DND-41 (cell line): ENCODE data around the gene SEMA6B.

Experiments
- ATAC-seq: fragments of 200-7000 bp; cut with Tn5 transposase; 3 replicates; pipeline ENCODE4 v1.9.1; 2021; ENCODE audit warnings: low read depth; ENCODE audit not compliant: insufficient read depth
- DNase-seq: peaks from one replicate; pipeline ENCODE4 v3.0.0-alpha.2; 2020
- H2AFZ ChIP-seq: 2 replicates; pipeline ENCODE4 v1.6.0; 2012; ENCODE audit warnings: low read depth, low read length
- H3K27ac ChIP-seq: 2 replicates; pipeline ENCODE4 v1.5.1; 2012; ENCODE audit warnings: low read length, inconsistent platforms
- H3K27me3 ChIP-seq: fragments of 200-600 bp; sonication (generic); 2 replicates; pipeline ENCODE4 v1.6.0; 2012; ENCODE audit warnings: low read length, mild to moderate bottlenecking, inconsistent platforms; ENCODE audit not compliant: insufficient read depth, poor library complexity
- H3K36me3 ChIP-seq: 2 replicates; pipeline ENCODE4 v1.5.1; 2012; ENCODE audit warnings: low read length, inconsistent platforms; ENCODE audit not compliant: insufficient read depth
- H3K4me1 ChIP-seq: 2 replicates; pipeline ENCODE4 v1.5.1; 2012; ENCODE audit warnings: mild to moderate bottlenecking, low read length; ENCODE audit not compliant: insufficient read depth
- H3K4me2 ChIP-seq: 2 replicates; pipeline ENCODE4 v1.6.0; 2012; ENCODE audit warnings: mild to moderate bottlenecking, moderate library complexity, low read length, inconsistent platforms; ENCODE audit not compliant: insufficient read depth
- H3K4me3 ChIP-seq, 2 experiments: fragments of 200-600 bp in 1 of 2; shearing (Covaris generic) in 1 of 2; 2 replicates each; pipeline ENCODE4 v1.5.1; 2012 to 2016; ENCODE audit warnings: inconsistent platforms in 2 of 2, low read length in 2 of 2, mild to moderate bottlenecking in 2 of 2, low read depth in 1 of 2, moderate library complexity in 1 of 2
- H3K79me2 ChIP-seq: 2 replicates; pipeline ENCODE4 v1.6.0; 2012; ENCODE audit warnings: low read length, inconsistent platforms; ENCODE audit not compliant: insufficient read depth
- H3K9ac ChIP-seq: 2 replicates; pipeline ENCODE4 v1.6.0; 2012; ENCODE audit warnings: low read depth, mild to moderate bottlenecking, inconsistent platforms, low read length, moderate library complexity
- H3K9me3 ChIP-seq: 2 replicates; pipeline ENCODE4 v1.5.1; 2012; ENCODE audit warnings: low read length, moderate library complexity, mild to moderate bottlenecking, inconsistent platforms; ENCODE audit not compliant: insufficient read depth, severe bottlenecking
- H4K20me1 ChIP-seq: 2 replicates; pipeline ENCODE4 v1.6.0; 2012; ENCODE audit warnings: low read length; ENCODE audit not compliant: insufficient read depth
- EZH2 ChIP-seq: IDR thresholded peaks from 3 replicates; pipeline ENCODE4 v1.6.1; 2012; ENCODE audit warnings: borderline replicate concordance, low read depth, mild to moderate bottlenecking, moderate library complexity, low read length, inconsistent platforms; ENCODE audit not compliant: severe bottlenecking
- TF ChIP-seq, protein P1 (sequence below): IDR thresholded peaks from 2 replicates; pipeline ENCODE4 v1.5.1; 2012; ENCODE audit warnings: borderline replicate concordance, low read length, moderate library complexity, mild to moderate bottlenecking; ENCODE audit not compliant: poor library complexity, severe bottlenecking; ENCODE audit errors: extremely low read depth

The SEMA6B gene

GRCh38 chr19:4589579-4590410 is 30.3 kb upstream of the SEMA6B start:
- Histone ChIP-seq H3K9ac (no peak overlapping the region), H3K27me3 (no peaks in the 10 kb centered on the region), H3K9me3 (no peaks in the 10 kb centered on the region), H3K27ac (no peak overlapping the region), H3K4me2 (no peak overlapping the region), H3K4me3 (no peak overlapping the region), H3K4me1 (no peaks in the 10 kb centered on the region), H4K20me1 (no peaks in the 10 kb centered on the region), H3K79me2 (no peaks in the 10 kb centered on the region), H3K36me3 (no peaks in the 10 kb centered on the region), H2AFZ (no peak overlapping the region)
- TF ChIP-seq EZH2, result no peak
- TF ChIP-seq, protein P1, sequence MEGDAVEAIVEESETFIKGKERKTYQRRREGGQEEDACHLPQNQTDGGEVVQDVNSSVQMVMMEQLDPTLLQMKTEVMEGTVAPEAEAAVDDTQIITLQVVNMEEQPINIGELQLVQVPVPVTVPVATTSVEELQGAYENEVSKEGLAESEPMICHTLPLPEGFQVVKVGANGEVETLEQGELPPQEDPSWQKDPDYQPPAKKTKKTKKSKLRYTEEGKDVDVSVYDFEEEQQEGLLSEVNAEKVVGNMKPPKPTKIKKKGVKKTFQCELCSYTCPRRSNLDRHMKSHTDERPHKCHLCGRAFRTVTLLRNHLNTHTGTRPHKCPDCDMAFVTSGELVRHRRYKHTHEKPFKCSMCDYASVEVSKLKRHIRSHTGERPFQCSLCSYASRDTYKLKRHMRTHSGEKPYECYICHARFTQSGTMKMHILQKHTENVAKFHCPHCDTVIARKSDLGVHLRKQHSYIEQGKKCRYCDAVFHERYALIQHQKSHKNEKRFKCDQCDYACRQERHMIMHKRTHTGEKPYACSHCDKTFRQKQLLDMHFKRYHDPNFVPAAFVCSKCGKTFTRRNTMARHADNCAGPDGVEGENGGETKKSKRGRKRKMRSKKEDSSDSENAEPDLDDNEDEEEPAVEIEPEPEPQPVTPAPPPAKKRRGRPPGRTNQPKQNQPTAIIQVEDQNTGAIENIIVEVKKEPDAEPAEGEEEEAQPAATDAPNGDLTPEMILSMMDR, result peak; percentile 52
- ATAC-seq (peak; percentile 55; the same call in 2 of the 3 replicates), DNase-seq (peak; percentile 26)

DNA sequence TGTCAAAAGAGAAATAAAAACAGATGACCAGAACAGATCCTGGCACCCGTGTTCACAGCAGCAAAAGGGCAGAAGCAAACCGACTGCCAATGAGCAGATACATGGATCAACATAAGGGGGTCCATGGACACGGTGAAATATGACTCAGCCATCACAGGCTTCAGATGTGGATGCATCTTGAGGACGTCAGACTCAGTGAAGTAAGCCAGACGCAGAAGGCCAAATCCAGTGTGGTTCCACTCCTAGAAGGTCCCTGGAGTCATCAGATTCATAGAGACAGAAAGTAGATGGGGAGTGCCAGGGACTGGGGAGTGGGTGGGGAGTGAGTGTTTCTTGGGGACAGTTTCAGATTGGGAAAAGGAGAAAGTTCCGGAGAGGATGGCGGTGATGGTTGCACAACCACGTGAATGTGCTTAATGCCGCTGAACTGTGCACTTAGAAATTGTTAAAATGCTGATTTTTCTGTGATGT is 28.8 kb upstream of the SEMA6B start:
- H3K4me3 ChIP-seq, result no peak overlapping the region
- H3K27me3 ChIP-seq, result peaks cover 9% of the 10 kb centered on the region
- no peaks in the 10 kb centered on the region for H3K36me3 ChIP-seq
- H3K27ac ChIP-seq, result no peak overlapping the region
- H2AFZ ChIP-seq, result no peak overlapping the region
- H4K20me1 ChIP-seq, result no peaks in the 10 kb centered on the region
- TF ChIP-seq, protein P1, result no peak
- no peak for TF ChIP-seq EZH2
- H3K9ac ChIP-seq, result no peak overlapping the region
- H3K4me2 ChIP-seq, result no peak overlapping the region
- H3K79me2 ChIP-seq, result no peaks in the 10 kb centered on the region
- ATAC-seq, result no peak
- H3K4me1 ChIP-seq, result peaks cover 6% of the 10 kb centered on the region
- no peaks in the 10 kb centered on the region for H3K9me3 ChIP-seq
- no peak for DNase-seq

- TF ChIP-seq, protein P1, result no peak
- TF ChIP-seq EZH2, result no peak
- no peaks in the 10 kb centered on the region for H3K79me2 ChIP-seq
- H3K4me2 ChIP-seq, result no peak overlapping the region
- no peak overlapping the region for H2AFZ ChIP-seq
- H4K20me1 ChIP-seq, result no peaks in the 10 kb centered on the region
- no peak overlapping the region for H3K4me3 ChIP-seq
- no peaks in the 10 kb centered on the region for H3K9me3 ChIP-seq
- no peak overlapping the region for H3K27ac ChIP-seq
- H3K36me3 ChIP-seq, result no peaks in the 10 kb centered on the region
- H3K27me3 ChIP-seq, result peaks cover 15% of the 10 kb centered on the region
- H3K4me1 ChIP-seq, result peaks cover 6% of the 10 kb centered on the region
- DNase-seq, result no peak
- ATAC-seq, result no peak
- no peak overlapping the region for H3K9ac ChIP-seq
These were observed 28.0 kb upstream of the SEMA6B start for GRCh38 chr19:4587527-4587926.
